GM12891 (cell line): ENCODE measurements around the gene LAMC2.

Experiments used
- DNase-seq: peaks from one replicate; pipeline ENCODE4 v3.0.0; 2011; ENCODE audit warnings: low spot score; ENCODE audit not compliant: insufficient read length
- FAIRE-seq: peaks from 2 replicates; lab custom pipeline; 2011; peaks lifted over from hg19 to GRCh38; lab: Jason Lieb, UNC
- PAX5 ChIP-seq: IDR thresholded peaks from 2 replicates; pipeline ENCODE4 v1.6.1; 2011; ENCODE audit warnings: low read length, moderate library complexity, mild to moderate bottlenecking; ENCODE audit not compliant: insufficient read depth, severe bottlenecking
- POLR2A ChIP-seq: IDR thresholded peaks from 2 replicates; pipeline ENCODE4 v1.6.1; 2011; ENCODE audit warnings: low read depth, low read length, control low read depth
- POLR2AphosphoS5 ChIP-seq: IDR thresholded peaks from 2 replicates; pipeline ENCODE4 v1.6.1; 2011; ENCODE audit warnings: low read depth, low read length, control low read depth
- POU2F2 ChIP-seq: IDR thresholded peaks from 2 replicates; pipeline ENCODE4 v1.6.1; 2011; ENCODE audit warnings: low read depth, mild to moderate bottlenecking, control low read depth, low read length, moderate library complexity
- SPI1 ChIP-seq: IDR thresholded peaks from 2 replicates; pipeline ENCODE4 v1.6.1; 2011; ENCODE audit warnings: low read depth, low read length, control low read depth
- TAF1 ChIP-seq: IDR thresholded peaks from 2 replicates; pipeline ENCODE4 v1.6.1; 2011; ENCODE audit warnings: low read depth, low read length, control low read depth

Gene LAMC2

GRCh38 chr1:183165456-183165855 lies 20.6 kb upstream of the LAMC2 start:
- no peak for DNase-seq
- no peak for TF ChIP-seq PAX5
- TF ChIP-seq POU2F2 = no peak
- no peak for TF ChIP-seq TAF1
- no peak for TF ChIP-seq POLR2AphosphoS5
- no peak for TF ChIP-seq POLR2A
- TF ChIP-seq SPI1 = no peak
- FAIRE-seq = no peak

GRCh38 chr1:183166454-183166853 lies 19.6 kb upstream of the LAMC2 start:
- FAIRE-seq = no peak

GRCh38 chr1:183167676-183168075 lies 18.4 kb upstream of the LAMC2 start:
- TF ChIP-seq POU2F2 (no peak), POLR2AphosphoS5 (no peak), POLR2A (no peak), SPI1 (no peak), TAF1 (no peak), PAX5 (no peak)
- no peak for FAIRE-seq
- no peak for DNase-seq

More at GRCh38 chr1:183166454-183166853, 19.6 kb upstream of the LAMC2 start:
- no peak for DNase-seq
- no peak for TF ChIP-seq PAX5
- TF ChIP-seq POLR2A = no peak
- no peak for TF ChIP-seq POU2F2
- TF ChIP-seq SPI1 = no peak
- no peak for TF ChIP-seq POLR2AphosphoS5

- no peak for TF ChIP-seq POLR2AphosphoS5
- no peak for TF ChIP-seq POLR2A
- no peak for TF ChIP-seq POU2F2
- no peak for TF ChIP-seq SPI1
- no peak for TF ChIP-seq TAF1
- no peak for TF ChIP-seq PAX5
- DNase-seq (no peak), FAIRE-seq (no peak)
These were observed 17.8 kb upstream of the LAMC2 start for GRCh38 chr1:183168308-183168707.

GRCh38 chr1:183173828-183174227 lies 12.2 kb upstream of the LAMC2 start:
- TF ChIP-seq SPI1 = no peak
- TF ChIP-seq PAX5 = no peak
- TF ChIP-seq POU2F2 = no peak
- TF ChIP-seq POLR2AphosphoS5 = no peak
- TF ChIP-seq POLR2A = no peak
- no peak for TF ChIP-seq TAF1
- no peak for FAIRE-seq
- DNase-seq = no peak

- no peak for FAIRE-seq
- TF ChIP-seq TAF1 (no peak), POU2F2 (no peak), PAX5 (no peak), POLR2AphosphoS5 (no peak), POLR2A (no peak), SPI1 (no peak)
These were observed 10.4 kb upstream of the LAMC2 start for GRCh38 chr1:183175631-183176030.

GRCh38 chr1:183178545-183178944 lies 7.5 kb upstream of the LAMC2 start:
- FAIRE-seq (no peak), DNase-seq (no peak)
- TF ChIP-seq PAX5 = no peak
- TF ChIP-seq TAF1 = no peak
- TF ChIP-seq POLR2A = no peak
- no peak for TF ChIP-seq POLR2AphosphoS5
- TF ChIP-seq POU2F2 = no peak
- TF ChIP-seq SPI1 = no peak

More at GRCh38 chr1:183175631-183176030, 10.4 kb upstream of the LAMC2 start:
- no peak for DNase-seq

- no peak for DNase-seq
- FAIRE-seq = no peak
- no peak for TF ChIP-seq PAX5
- no peak for TF ChIP-seq POU2F2
- TF ChIP-seq SPI1 = no peak
These were observed 7.0 kb upstream of the LAMC2 start for GRCh38 chr1:183179033-183179432.

GRCh38 chr1:183180218-183180617 lies 5.8 kb upstream of the LAMC2 start:
- no peak for TF ChIP-seq POU2F2
- TF ChIP-seq PAX5 = no peak
- no peak for TF ChIP-seq SPI1
- no peak for TF ChIP-seq POLR2AphosphoS5
- TF ChIP-seq POLR2A = no peak
- no peak for TF ChIP-seq TAF1
- FAIRE-seq = no peak
- no peak for DNase-seq

- FAIRE-seq = peak; percentile 13
These were observed 5.4 kb upstream of the LAMC2 start for GRCh38 chr1:183180634-183181056.

GRCh38 chr1:183186841-183187240 lies 777 bp downstream of the LAMC2 start:
- FAIRE-seq (no peak), DNase-seq (no peak)
- TF ChIP-seq TAF1 (no peak), PAX5 (no peak), SPI1 (no peak), POU2F2 (no peak), POLR2A (no peak), POLR2AphosphoS5 (no peak)

More at GRCh38 chr1:183180634-183181056, 5.4 kb upstream of the LAMC2 start:
- no peak for TF ChIP-seq SPI1
- DNase-seq = no peak
